BJ (cell line): ENCODE results near the gene TAS2R38. TPM values are rescaled to one million over a fixed set of nuclear protein-coding genes. Genes with fewer than 3 reads are reported as not detected.

Experiments used
- CTCF ChIA-PET: fragments of 350-600 bp; formaldehyde crosslinking; extraction: SDS; loops from one replicate; lab custom pipeline; 2021; ENCODE audit warnings: antibody characterized with exemption, inconsistent platforms; lab: Yijun Ruan, JAX
- POLR2A ChIA-PET: fragments of 300-600 bp; sonication (Branson Sonifier 250); formaldehyde crosslinking; extraction: SDS; loops from one replicate; lab custom pipeline; 2021; ENCODE audit warnings: antibody characterized with exemption; lab: Charles Lee
- DNase-seq: peaks from one replicate; pipeline ENCODE4 v3.0.0-alpha.2; 2011; ENCODE audit warnings: low read depth
- H3K27me3 ChIP-seq: 2 replicates; pipeline ENCODE4 v1.6.0; 2011; ENCODE audit warnings: low read length; ENCODE audit not compliant: control insufficient read depth, insufficient read depth
- H3K36me3 ChIP-seq: 2 replicates; pipeline ENCODE4 v1.5.1; 2011; ENCODE audit warnings: low read length; ENCODE audit not compliant: control insufficient read depth, insufficient read depth
- H3K4me3 ChIP-seq: 2 replicates; pipeline ENCODE4 v1.5.1; 2011; ENCODE audit warnings: low read depth, mild to moderate bottlenecking, control low read depth, low read length
- CTCF ChIP-seq: IDR thresholded peaks from 2 replicates; pipeline ENCODE4 v1.5.1; 2011; ENCODE audit warnings: low read depth, mild to moderate bottlenecking, control low read depth, inconsistent platforms, low read length, moderate library complexity; ENCODE audit not compliant: insufficient read depth
- polyA plus RNA-seq: library from polyadenylated mRNA; depleted of rRNA; stranded (reverse); fragments of >200 nt; gene quantifications from 2 replicates; pipeline ENCODE4 v1.2.3, GENCODE V29; 2011; rRNA removed

Gene TAS2R38
- polyA plus RNA-seq, 1 experiment, result not detected

- Histone ChIP-seq H3K27me3 (no peaks in the 10 kb centered on the region), H3K36me3 (no peaks in the 10 kb centered on the region), H3K4me3 (no peak overlapping the region)
- no peak for TF ChIP-seq CTCF
- POLR2A ChIA-PET, result no interaction called here
- CTCF ChIA-PET, result no interaction called here
- DNase-seq, result no peak
Measured at GRCh38 chr7:141941075-141941474, 32.5 kb downstream of the TAS2R38 start.

- no peaks in the 10 kb centered on the region for H3K27me3 ChIP-seq
- H3K4me3 ChIP-seq, result no peak overlapping the region
- ChIA-PET POLR2A (no interaction called here), CTCF (no interaction called here)
- no peaks in the 10 kb centered on the region for H3K36me3 ChIP-seq
- DNase-seq, result no peak
- TF ChIP-seq CTCF, result no peak
Measured at GRCh38 chr7:141930211-141930610, 43.4 kb downstream of the TAS2R38 start.

GRCh38 chr7:141928845-141929195, 44.8 kb downstream of the TAS2R38 start:
- Histone ChIP-seq H3K36me3 (no peaks in the 10 kb centered on the region), H3K27me3 (no peaks in the 10 kb centered on the region), H3K4me3 (no peak overlapping the region)
- no peak for TF ChIP-seq CTCF
- ChIA-PET CTCF (no interaction called here), POLR2A (no interaction called here)
- DNase-seq, result no peak

- Histone ChIP-seq H3K4me3 (no peak overlapping the region), H3K27me3 (no peaks in the 10 kb centered on the region), H3K36me3 (no peaks in the 10 kb centered on the region)
- DNase-seq, result no peak
- no peak for TF ChIP-seq CTCF
- ChIA-PET POLR2A (no interaction called here), CTCF (no interaction called here)
Measured at GRCh38 chr7:141928146-141928844, 45.3 kb downstream of the TAS2R38 start.

Other genes with a start within 250 kb of the TAS2R38 start
- 55.0 and 139 TPM in 2 replicates for gene SSBP1, start 235.4 kb downstream of the TAS2R38 start, polyA plus RNA-seq
- gene TAS2R3, start 209.7 kb downstream of the TAS2R38 start, polyA plus RNA-seq, result 0.29 TPM in 1 of 2 replicates, not detected in the other
- gene TAS2R4, start 197.1 kb downstream of the TAS2R38 start, polyA plus RNA-seq, result 0.12 and 0.23 TPM in 2 replicates
- 0.43 and 0.64 TPM in 2 replicates for gene TAS2R5, start 183.6 kb downstream of the TAS2R38 start, polyA plus RNA-seq
- gene PRSS37, start 132.3 kb downstream of the TAS2R38 start, polyA plus RNA-seq, result not detected in 2 replicates
- gene OR9A4, start 57.4 kb downstream of the TAS2R38 start, polyA plus RNA-seq, result not detected in 2 replicates
- gene CLEC5A, start 26.8 kb downstream of the TAS2R38 start, polyA plus RNA-seq, result not detected in 2 replicates
- 0.01 TPM in 2 replicates for gene MGAM, start 22.1 kb upstream of the TAS2R38 start, polyA plus RNA-seq
- gene MGAM2, start 137.9 kb upstream of the TAS2R38 start, polyA plus RNA-seq, result not detected in 2 replicates